H9 (cell line): ENCODE measurements around the gene RACGAP1. TPM values are rescaled to one million over a fixed set of nuclear protein-coding genes. Genes with fewer than 3 reads are reported as not detected.

ENCODE experiments used
- DNase-seq: peaks from one replicate; pipeline ENCODE4 v3.0.0-alpha.2; 2017
- H2AFZ ChIP-seq: one replicate; pipeline ENCODE4 v1.6.1; 2013; ENCODE audit warnings: mild to moderate bottlenecking, low read length, control low read depth, moderate library complexity
- H2AK5ac ChIP-seq: 2 replicates; pipeline ENCODE4 v1.6.1; 2013; ENCODE audit warnings: low read length, control low read depth, mixed read lengths; ENCODE audit not compliant: insufficient read length
- H2BK120ac ChIP-seq: one replicate; pipeline ENCODE4 v1.6.1; 2013; ENCODE audit warnings: low read depth, mild to moderate bottlenecking, low read length, control low read depth, inconsistent platforms; ENCODE audit not compliant: poor library complexity, severe bottlenecking
- H2BK12ac ChIP-seq: 2 replicates; pipeline ENCODE4 v1.6.1; 2013; ENCODE audit warnings: low read length, control low read depth, mixed read lengths, low read depth; ENCODE audit not compliant: insufficient read length
- H2BK15ac ChIP-seq: 2 replicates; pipeline ENCODE4 v1.6.1; 2013; ENCODE audit warnings: low read depth, low read length, control low read depth
- H2BK20ac ChIP-seq: one replicate; pipeline ENCODE4 v1.6.1; 2013; ENCODE audit warnings: low read depth, mild to moderate bottlenecking, low read length, control low read depth, inconsistent platforms; ENCODE audit not compliant: poor library complexity, severe bottlenecking
- H2BK5ac ChIP-seq: 2 replicates; pipeline ENCODE4 v1.6.1; 2013; ENCODE audit warnings: low read length, control low read depth, mixed read lengths; ENCODE audit not compliant: insufficient read length
- H3K14ac ChIP-seq: 2 replicates; pipeline ENCODE4 v1.6.1; 2013; ENCODE audit warnings: low read length, control low read depth; ENCODE audit not compliant: insufficient read depth
- H3K18ac ChIP-seq: 2 replicates; pipeline ENCODE4 v1.6.1; 2013; ENCODE audit warnings: low read depth, mild to moderate bottlenecking, mixed read lengths, low read length, control low read depth; ENCODE audit not compliant: insufficient read length
- H3K23ac ChIP-seq: 2 replicates; pipeline ENCODE4 v1.6.1; 2013; ENCODE audit warnings: low read length, control low read depth, mixed read lengths, low read depth; ENCODE audit not compliant: insufficient read length
- H3K23me2 ChIP-seq: 2 replicates; pipeline ENCODE4 v1.6.1; 2013; ENCODE audit warnings: low read depth, mild to moderate bottlenecking, mixed read lengths, low read length, control low read depth; ENCODE audit not compliant: insufficient read length, poor library complexity, severe bottlenecking
- H3K27ac ChIP-seq: 2 replicates; pipeline ENCODE4 v1.5.1; 2013; ENCODE audit warnings: low read length, control low read depth, mixed read lengths, low read depth; ENCODE audit not compliant: insufficient read length
- H3K27me3 ChIP-seq: 2 replicates; pipeline ENCODE4 v1.6.1; 2013; ENCODE audit warnings: low read length, control low read depth, inconsistent platforms; ENCODE audit not compliant: insufficient read depth
- H3K4ac ChIP-seq: 2 replicates; pipeline ENCODE4 v1.6.1; 2013; ENCODE audit warnings: low read depth, mild to moderate bottlenecking, control low read depth, inconsistent platforms, low read length, moderate library complexity
- H3K4me1 ChIP-seq: 2 replicates; pipeline ENCODE4 v1.6.1; 2013; ENCODE audit warnings: low read length, control low read depth, inconsistent platforms; ENCODE audit not compliant: insufficient read depth
- H3K4me2 ChIP-seq: 2 replicates; pipeline ENCODE4 v1.6.1; 2013; ENCODE audit warnings: low read length, control low read depth, mixed read lengths; ENCODE audit not compliant: insufficient read length, insufficient read depth
- H3K56ac ChIP-seq: 2 replicates; pipeline ENCODE4 v1.6.1; 2013; ENCODE audit warnings: low read depth, mild to moderate bottlenecking, mixed read lengths, low read length, control low read depth; ENCODE audit not compliant: insufficient read length
- H3K79me1 ChIP-seq: 2 replicates; pipeline ENCODE4 v1.6.1; 2013; ENCODE audit warnings: low read depth, mild to moderate bottlenecking, moderate library complexity, low read length, control low read depth, inconsistent platforms; ENCODE audit not compliant: insufficient read depth, poor library complexity, severe bottlenecking
- H3K79me2 ChIP-seq: 2 replicates; pipeline ENCODE4 v1.6.1; 2013; ENCODE audit warnings: low read length, control low read depth, inconsistent platforms; ENCODE audit not compliant: insufficient read depth
- H3K9ac ChIP-seq: 2 replicates; pipeline ENCODE4 v1.6.1; 2013; ENCODE audit warnings: low read length, control low read depth, mixed read lengths; ENCODE audit not compliant: insufficient read length; ENCODE audit errors: extremely low read depth
- H3K9me3 ChIP-seq: one replicate; pipeline ENCODE4 v1.6.1; 2013; ENCODE audit warnings: low read depth, low read length, inconsistent platforms; ENCODE audit not compliant: control insufficient read depth
- H3T11ph ChIP-seq: one replicate; pipeline ENCODE4 v1.6.1; 2013; ENCODE audit warnings: mild to moderate bottlenecking, low read length, control low read depth, inconsistent platforms
- H4K20me1 ChIP-seq: one replicate; pipeline ENCODE4 v1.6.1; 2013; ENCODE audit not compliant: control insufficient read depth, insufficient read length, insufficient read depth
- H4K5ac ChIP-seq: 2 replicates; pipeline ENCODE4 v1.6.1; 2013; ENCODE audit warnings: low read depth, mild to moderate bottlenecking, mixed read lengths, low read length, control low read depth; ENCODE audit not compliant: insufficient read length
- H4K8ac ChIP-seq: replicated peaks from 2 replicates; pipeline ENCODE4 v1.6.1; 2013; ENCODE audit warnings: low read length, control low read depth, mixed read lengths, low read depth; ENCODE audit not compliant: insufficient read length
- H4K91ac ChIP-seq: 2 replicates; pipeline ENCODE4 v1.6.1; 2013; ENCODE audit warnings: low read depth, mild to moderate bottlenecking, moderate library complexity, mixed read lengths, low read length, control low read depth; ENCODE audit not compliant: insufficient read length
- H3K27ac Mint-ChIP-seq, 3 experiments: 2 replicates in 2 of 3; 3 replicates in 1 of 3; pipeline ENCODE4 v1.8.0; 2020 to 2021; ENCODE audit warnings: mixed read lengths in 3 of 3, mild to moderate bottlenecking in 1 of 3, moderate library complexity in 1 of 3
- H3K27me3 Mint-ChIP-seq: 2 replicates; pipeline ENCODE4 v1.8.0; 2021; ENCODE audit warnings: low read depth, mild to moderate bottlenecking, moderate library complexity, mixed read lengths
- H3K36me3 Mint-ChIP-seq, 3 experiments: 2 replicates in 2 of 3; 3 replicates in 1 of 3; pipeline ENCODE4 v1.8.0; 2020 to 2021; ENCODE audit warnings: low read depth in 3 of 3, mixed read lengths in 3 of 3; ENCODE audit not compliant: insufficient read depth in 1 of 3
- H3K4me1 Mint-ChIP-seq, 2 experiments: 2 replicates each; pipeline ENCODE4 v1.8.0; 2020; ENCODE audit warnings: mixed read lengths in 2 of 2
- H3K4me3 Mint-ChIP-seq, 2 experiments: 2 replicates in 1 of 2; 3 replicates in 1 of 2; pipeline ENCODE4 v1.8.0; 2020 to 2021; ENCODE audit warnings: mild to moderate bottlenecking in 2 of 2, mixed read lengths in 2 of 2, moderate library complexity in 1 of 2
- H3K9me3 Mint-ChIP-seq, 2 experiments: 2 replicates in 1 of 2; 3 replicates in 1 of 2; pipeline ENCODE4 v1.8.0; 2020; ENCODE audit warnings: mild to moderate bottlenecking in 2 of 2, mixed read lengths in 2 of 2, moderate library complexity in 1 of 2
- CTCF ChIP-seq: fragments of 200-600 bp; sonication (generic); conservative IDR thresholded peaks from 3 replicates; pipeline ENCODE4 v1.8.0; 2021; ENCODE audit warnings: antibody characterized with exemption, mild to moderate bottlenecking
- WGBS: extraction: QIAGEN DNeasy Blood & Tissue Kit; methylation state at CpG from one replicate; pipeline ENCODE4 v1.1.7; 2013; ENCODE audit warnings: missing lambda C conversion rate, low lambda C conversion rate, mixed read lengths; ENCODE audit not compliant: insufficient read length; ENCODE audit errors: extremely low coverage; 5-methylcytosine and 5-hydroxymethylcytosine counted together
- total RNA-seq: library from RNA; stranded (reverse); gene quantifications from 2 replicates; pipeline ENCODE4 v1.2.1, GENCODE V29; 2021

The RACGAP1 gene
- total RNA-seq, 1 experiment from 2014 or later, result 64.8 TPM

GRCh38 chr12:49955899-49956662, 69.2 kb downstream of the RACGAP1 start:
- Histone ChIP-seq H2BK20ac (no peak overlapping the region), H3K4me1 (peaks cover 11% of the 10 kb centered on the region; the same call in 1 of the 2 replicates), H2AFZ (no peak overlapping the region), H3K56ac (no peak overlapping the region), H3K9ac (no peak overlapping the region), H3K9me3 (no peaks in the 10 kb centered on the region), H3K4ac (no peak overlapping the region), H2BK15ac (no peak overlapping the region), H3K79me1 (no peaks in the 10 kb centered on the region), H4K20me1 (no peaks in the 10 kb centered on the region), H3K23ac (no peak overlapping the region), H4K5ac (no peak overlapping the region), H3K23me2 (peaks cover under 1% of the 10 kb centered on the region), H3K79me2 (no peaks in the 10 kb centered on the region), H3T11ph (no peak overlapping the region), H3K14ac (no peak overlapping the region), H2AK5ac (no peak overlapping the region), H3K27me3 (peaks cover 10% of the 10 kb centered on the region), H3K18ac (no peak overlapping the region), H4K91ac (no peak overlapping the region), H2BK5ac (no peak overlapping the region), H4K8ac (no peak overlapping the region), H2BK120ac (no peak overlapping the region), H3K4me2 (no peak overlapping the region), H2BK12ac (no peak overlapping the region), H3K27ac (no peak overlapping the region)
- Mint-ChIP-seq H3K36me3 (no peaks in the 10 kb centered on the region; a peak in 1 of 7 replicates), H3K27me3 (peaks cover 44% of the 10 kb centered on the region), H3K27ac (no peak overlapping the region; a peak in 1 of 7 replicates), H3K4me1 (peaks cover 26 to 31% of the 10 kb centered on the region in 2 experiments), H3K4me3 (no peak overlapping the region), H3K9me3 (no peaks in the 10 kb centered on the region)
- no CpG with 5 or more reads among the region's 13 CpGs for WGBS
- DNase-seq, result no peak
- TF ChIP-seq CTCF, result no peak
